HepG2 (cell line): Measurements from ENCODE around the gene ZNF780B. TPM values are rescaled to one million over a fixed set of nuclear protein-coding genes. Genes with fewer than 3 reads are reported as not detected.
A peak's percentile ranks its signal among the peaks of the same experiment; 100 is the strongest.

Source experiments
- CEBPG ChIP-seq: IDR thresholded peaks from 2 replicates; pipeline ENCODE4 v1.6.1; 2016
- CENPX ChIP-seq: sonication (generic); formaldehyde crosslinking; IDR thresholded peaks from 2 replicates; pipeline ENCODE4 v1.9.0; 2021; ENCODE audit warnings: mild to moderate bottlenecking, missing genetic modification reagents, moderate library complexity
- HMG20A ChIP-seq: IDR thresholded peaks from 2 replicates; pipeline ENCODE4 v1.6.1; 2016; ENCODE audit warnings: borderline replicate concordance
- KDM6A ChIP-seq: IDR thresholded peaks from 2 replicates; pipeline ENCODE4 v1.6.1; 2016; ENCODE audit warnings: low read depth
- MZF1 ChIP-seq: sonication (generic); formaldehyde crosslinking; IDR thresholded peaks from 2 replicates; pipeline ENCODE4 v1.8.1; 2023; ENCODE audit warnings: mild to moderate bottlenecking, missing genetic modification reagents, borderline replicate concordance
- NR2F2 ChIP-seq: IDR thresholded peaks from 2 replicates; pipeline ENCODE4 v1.6.1; 2012; ENCODE audit warnings: low read depth, inconsistent platforms, borderline replicate concordance
- RARA ChIP-seq: IDR thresholded peaks from 2 replicates; pipeline ENCODE4 v1.6.1; 2016; ENCODE audit warnings: missing genetic modification reagents, missing compliant biosample characterization
- RXRA ChIP-seq: sonication (generic); formaldehyde crosslinking; IDR thresholded peaks from 2 replicates; pipeline ENCODE4 v1.5.1; 2020; ENCODE audit warnings: missing genetic modification reagents
- TCF7 ChIP-seq: sonication (generic); IDR thresholded peaks from 2 replicates; pipeline ENCODE4 v1.6.1; 2016; ENCODE audit warnings: antibody characterized with exemption, low read depth
- ZBTB38 ChIP-seq: sonication (generic); formaldehyde crosslinking; IDR thresholded peaks from 2 replicates; pipeline ENCODE4 v1.5.1; 2020; ENCODE audit warnings: mild to moderate bottlenecking, missing genetic modification reagents
- ZNF101 ChIP-seq: sonication (generic); formaldehyde crosslinking; IDR thresholded peaks from 2 replicates; pipeline ENCODE4 v1.4.0; 2020; ENCODE audit warnings: mild to moderate bottlenecking, low read depth, missing genetic modification reagents, borderline replicate concordance
- polyA plus RNA-seq, 8 experiments: library from polyadenylated mRNA; depleted of rRNA in 3 of 8; stranded (reverse) in 7 of 8; unstranded in 1 of 8; fragments of >200 nt; fragmentation: Illumina TruSeq in 4 of 8; extraction: Trizol in 4 of 8; gene quantifications; 2 replicates each; pipeline versions ENCODE4 v1.2.1 to v1.2.3, GENCODE V29; 2011 to 2016; ENCODE audit warnings: low read depth in 4 of 8, missing spikeins in 1 of 8, mixed read lengths in 1 of 8; ENCODE audit not compliant: insufficient read depth in 1 of 8
- total RNA-seq, 5 experiments: library from RNA; depleted of rRNA; stranded (reverse); fragments of >200 nt; fragmentation: Illumina TruSeq; extraction: Trizol; gene quantifications; 2 replicates each; pipeline ENCODE4 v1.2.3, GENCODE V29; 2016; ENCODE audit warnings: low read depth in 1 of 5
- TF ChIP-seq, protein P1 (sequence below): sonication (generic); formaldehyde crosslinking; IDR thresholded peaks from 2 replicates; pipeline ENCODE4 v1.5.1; 2020; ENCODE audit warnings: missing genetic modification reagents, mild to moderate bottlenecking, borderline replicate concordance
- TF ChIP-seq, protein P2 (sequence below): sonication (generic); formaldehyde crosslinking; conservative IDR thresholded peaks from 2 replicates; pipeline ENCODE4 v1.8.0; 2022; ENCODE audit warnings: mild to moderate bottlenecking, moderate library complexity, missing genetic modification reagents
- TF ChIP-seq, protein P3 (sequence below): sonication (generic); formaldehyde crosslinking; IDR thresholded peaks from 2 replicates; pipeline ENCODE4 v1.4.0; 2020; ENCODE audit warnings: missing genetic modification reagents
- TF ChIP-seq, protein P4 (sequence below): sonication (generic); formaldehyde crosslinking; conservative IDR thresholded peaks from 2 replicates; pipeline ENCODE4 v1.8.1; 2023; ENCODE audit warnings: missing genetic modification reagents
- TF ChIP-seq, protein P5 (sequence below): IDR thresholded peaks from 2 replicates; pipeline ENCODE4 v1.4.0; 2020; ENCODE audit warnings: mild to moderate bottlenecking, missing genetic modification reagents

Gene ZNF780B
- total and polyA plus RNA-seq, 2 of the 13 experiments (the other 11 are each of a cell fraction or from before 2014, with no cell fraction given): 6.6 to 21.9 TPM

DNA sequence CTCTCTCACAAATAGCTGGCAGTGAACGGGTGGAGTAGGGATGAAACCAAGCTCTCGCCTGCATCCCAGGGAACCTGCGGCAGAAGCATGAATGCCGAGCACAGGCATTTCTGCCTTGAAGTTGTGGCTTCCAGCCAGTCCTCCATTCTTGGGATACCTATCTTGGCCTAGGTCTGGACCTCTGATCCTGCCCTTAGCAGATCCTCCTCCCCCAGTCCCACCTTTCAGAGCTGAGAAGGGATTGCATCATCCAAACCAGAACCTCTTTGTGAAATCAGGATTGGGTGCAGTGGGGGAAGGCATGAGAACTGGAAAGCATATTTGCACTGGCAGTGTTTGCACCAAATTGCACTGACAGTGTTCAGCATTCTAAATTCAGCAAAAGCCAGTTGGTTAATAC, 28.9 kb upstream of the ZNF780B start (continued):
- TF ChIP-seq CEBPG (CRISPR knock-in tag): peak; percentile 99
- TF ChIP-seq NR2F2: peak; percentile 66; the same call in 1 of the 2 replicates
- TF ChIP-seq, protein P1, sequence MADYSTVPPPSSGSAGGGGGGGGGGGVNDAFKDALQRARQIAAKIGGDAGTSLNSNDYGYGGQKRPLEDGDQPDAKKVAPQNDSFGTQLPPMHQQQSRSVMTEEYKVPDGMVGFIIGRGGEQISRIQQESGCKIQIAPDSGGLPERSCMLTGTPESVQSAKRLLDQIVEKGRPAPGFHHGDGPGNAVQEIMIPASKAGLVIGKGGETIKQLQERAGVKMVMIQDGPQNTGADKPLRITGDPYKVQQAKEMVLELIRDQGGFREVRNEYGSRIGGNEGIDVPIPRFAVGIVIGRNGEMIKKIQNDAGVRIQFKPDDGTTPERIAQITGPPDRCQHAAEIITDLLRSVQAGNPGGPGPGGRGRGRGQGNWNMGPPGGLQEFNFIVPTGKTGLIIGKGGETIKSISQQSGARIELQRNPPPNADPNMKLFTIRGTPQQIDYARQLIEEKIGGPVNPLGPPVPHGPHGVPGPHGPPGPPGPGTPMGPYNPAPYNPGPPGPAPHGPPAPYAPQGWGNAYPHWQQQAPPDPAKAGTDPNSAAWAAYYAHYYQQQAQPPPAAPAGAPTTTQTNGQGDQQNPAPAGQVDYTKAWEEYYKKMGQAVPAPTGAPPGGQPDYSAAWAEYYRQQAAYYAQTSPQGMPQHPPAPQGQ: no peak
- peak; percentile 44; the same call in 1 of the 2 replicates for TF ChIP-seq RARA (CRISPR knock-in tag)
- TF ChIP-seq, protein P2, sequence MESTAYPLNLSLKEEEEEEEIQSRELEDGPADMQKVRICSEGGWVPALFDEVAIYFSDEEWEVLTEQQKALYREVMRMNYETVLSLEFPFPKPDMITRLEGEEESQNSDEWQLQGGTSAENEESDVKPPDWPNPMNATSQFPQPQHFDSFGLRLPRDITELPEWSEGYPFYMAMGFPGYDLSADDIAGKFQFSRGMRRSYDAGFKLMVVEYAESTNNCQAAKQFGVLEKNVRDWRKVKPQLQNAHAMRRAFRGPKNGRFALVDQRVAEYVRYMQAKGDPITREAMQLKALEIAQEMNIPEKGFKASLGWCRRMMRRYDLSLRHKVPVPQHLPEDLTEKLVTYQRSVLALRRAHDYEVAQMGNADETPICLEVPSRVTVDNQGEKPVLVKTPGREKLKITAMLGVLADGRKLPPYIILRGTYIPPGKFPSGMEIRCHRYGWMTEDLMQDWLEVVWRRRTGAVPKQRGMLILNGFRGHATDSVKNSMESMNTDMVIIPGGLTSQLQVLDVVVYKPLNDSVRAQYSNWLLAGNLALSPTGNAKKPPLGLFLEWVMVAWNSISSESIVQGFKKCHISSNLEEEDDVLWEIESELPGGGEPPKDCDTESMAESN (CRISPR knock-in tag): peak; percentile 48; the same call in 1 of the 2 replicates
- no peak for TF ChIP-seq KDM6A
- TF ChIP-seq ZNF101 (CRISPR knock-in tag): no peak
- TF ChIP-seq RXRA (CRISPR knock-in tag): no peak; the same call in 1 of the 2 replicates
- TF ChIP-seq, protein P3, sequence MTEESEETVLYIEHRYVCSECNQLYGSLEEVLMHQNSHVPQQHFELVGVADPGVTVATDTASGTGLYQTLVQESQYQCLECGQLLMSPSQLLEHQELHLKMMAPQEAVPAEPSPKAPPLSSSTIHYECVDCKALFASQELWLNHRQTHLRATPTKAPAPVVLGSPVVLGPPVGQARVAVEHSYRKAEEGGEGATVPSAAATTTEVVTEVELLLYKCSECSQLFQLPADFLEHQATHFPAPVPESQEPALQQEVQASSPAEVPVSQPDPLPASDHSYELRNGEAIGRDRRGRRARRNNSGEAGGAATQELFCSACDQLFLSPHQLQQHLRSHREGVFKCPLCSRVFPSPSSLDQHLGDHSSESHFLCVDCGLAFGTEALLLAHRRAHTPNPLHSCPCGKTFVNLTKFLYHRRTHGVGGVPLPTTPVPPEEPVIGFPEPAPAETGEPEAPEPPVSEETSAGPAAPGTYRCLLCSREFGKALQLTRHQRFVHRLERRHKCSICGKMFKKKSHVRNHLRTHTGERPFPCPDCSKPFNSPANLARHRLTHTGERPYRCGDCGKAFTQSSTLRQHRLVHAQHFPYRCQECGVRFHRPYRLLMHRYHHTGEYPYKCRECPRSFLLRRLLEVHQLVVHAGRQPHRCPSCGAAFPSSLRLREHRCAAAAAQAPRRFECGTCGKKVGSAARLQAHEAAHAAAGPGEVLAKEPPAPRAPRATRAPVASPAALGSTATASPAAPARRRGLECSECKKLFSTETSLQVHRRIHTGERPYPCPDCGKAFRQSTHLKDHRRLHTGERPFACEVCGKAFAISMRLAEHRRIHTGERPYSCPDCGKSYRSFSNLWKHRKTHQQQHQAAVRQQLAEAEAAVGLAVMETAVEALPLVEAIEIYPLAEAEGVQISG (CRISPR knock-in tag): 0 out of 2 replicates have a peak, but pooled peaks have one; percentile 40
- no peak for TF ChIP-seq MZF1 (CRISPR knock-in tag)
- TF ChIP-seq, protein P4, sequence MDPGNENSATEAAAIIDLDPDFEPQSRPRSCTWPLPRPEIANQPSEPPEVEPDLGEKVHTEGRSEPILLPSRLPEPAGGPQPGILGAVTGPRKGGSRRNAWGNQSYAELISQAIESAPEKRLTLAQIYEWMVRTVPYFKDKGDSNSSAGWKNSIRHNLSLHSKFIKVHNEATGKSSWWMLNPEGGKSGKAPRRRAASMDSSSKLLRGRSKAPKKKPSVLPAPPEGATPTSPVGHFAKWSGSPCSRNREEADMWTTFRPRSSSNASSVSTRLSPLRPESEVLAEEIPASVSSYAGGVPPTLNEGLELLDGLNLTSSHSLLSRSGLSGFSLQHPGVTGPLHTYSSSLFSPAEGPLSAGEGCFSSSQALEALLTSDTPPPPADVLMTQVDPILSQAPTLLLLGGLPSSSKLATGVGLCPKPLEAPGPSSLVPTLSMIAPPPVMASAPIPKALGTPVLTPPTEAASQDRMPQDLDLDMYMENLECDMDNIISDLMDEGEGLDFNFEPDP (CRISPR knock-in tag): no peak
- TF ChIP-seq HMG20A (CRISPR knock-in tag): peak; percentile 65; the same call in 1 of the 2 replicates
- TF ChIP-seq ZBTB38 (CRISPR knock-in tag): no peak
- TF ChIP-seq, protein P5, sequence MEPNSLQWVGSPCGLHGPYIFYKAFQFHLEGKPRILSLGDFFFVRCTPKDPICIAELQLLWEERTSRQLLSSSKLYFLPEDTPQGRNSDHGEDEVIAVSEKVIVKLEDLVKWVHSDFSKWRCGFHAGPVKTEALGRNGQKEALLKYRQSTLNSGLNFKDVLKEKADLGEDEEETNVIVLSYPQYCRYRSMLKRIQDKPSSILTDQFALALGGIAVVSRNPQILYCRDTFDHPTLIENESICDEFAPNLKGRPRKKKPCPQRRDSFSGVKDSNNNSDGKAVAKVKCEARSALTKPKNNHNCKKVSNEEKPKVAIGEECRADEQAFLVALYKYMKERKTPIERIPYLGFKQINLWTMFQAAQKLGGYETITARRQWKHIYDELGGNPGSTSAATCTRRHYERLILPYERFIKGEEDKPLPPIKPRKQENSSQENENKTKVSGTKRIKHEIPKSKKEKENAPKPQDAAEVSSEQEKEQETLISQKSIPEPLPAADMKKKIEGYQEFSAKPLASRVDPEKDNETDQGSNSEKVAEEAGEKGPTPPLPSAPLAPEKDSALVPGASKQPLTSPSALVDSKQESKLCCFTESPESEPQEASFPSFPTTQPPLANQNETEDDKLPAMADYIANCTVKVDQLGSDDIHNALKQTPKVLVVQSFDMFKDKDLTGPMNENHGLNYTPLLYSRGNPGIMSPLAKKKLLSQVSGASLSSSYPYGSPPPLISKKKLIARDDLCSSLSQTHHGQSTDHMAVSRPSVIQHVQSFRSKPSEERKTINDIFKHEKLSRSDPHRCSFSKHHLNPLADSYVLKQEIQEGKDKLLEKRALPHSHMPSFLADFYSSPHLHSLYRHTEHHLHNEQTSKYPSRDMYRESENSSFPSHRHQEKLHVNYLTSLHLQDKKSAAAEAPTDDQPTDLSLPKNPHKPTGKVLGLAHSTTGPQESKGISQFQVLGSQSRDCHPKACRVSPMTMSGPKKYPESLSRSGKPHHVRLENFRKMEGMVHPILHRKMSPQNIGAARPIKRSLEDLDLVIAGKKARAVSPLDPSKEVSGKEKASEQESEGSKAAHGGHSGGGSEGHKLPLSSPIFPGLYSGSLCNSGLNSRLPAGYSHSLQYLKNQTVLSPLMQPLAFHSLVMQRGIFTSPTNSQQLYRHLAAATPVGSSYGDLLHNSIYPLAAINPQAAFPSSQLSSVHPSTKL (CRISPR knock-in tag): peak; percentile 81
- TF ChIP-seq CENPX: no peak
- TF ChIP-seq TCF7: no peak
